Esophagus muscularis mucosa (tissue), 3 donors: ENCODE measurements around the gene SLC35F3.

Experiments used
- CTCF ChIP-seq, 3 experiments: fragments of 200-600 bp in 2 of 3; fragments of 450-650 bp in 1 of 3; sonication (generic) in 2 of 3; IDR thresholded peaks; one replicate each; pipeline ENCODE4 v1.5.1; 2017 to 2019; ENCODE audit warnings: antibody characterized with exemption in 3 of 3, mild to moderate bottlenecking in 2 of 3, moderate library complexity in 1 of 3
- POLR2A ChIP-seq: fragments of 450-650 bp; IDR thresholded peaks from one replicate; pipeline ENCODE4 v1.6.1; 2017; ENCODE audit warnings: antibody characterized with exemption, moderate library complexity, mild to moderate bottlenecking, low read depth

GRCh38 chr1:234309243-234309597 lies 404.7 kb downstream of the SLC35F3 start:
- TF ChIP-seq CTCF (IDR thresholded peaks at IDR 0.05) (no peak), POLR2A (no peak)
